ENCODE data around the gene ZP2.

- TF ChIP-seq EGR1 (IDR thresholded peaks at IDR 0.05): no peak
- no peak for TF ChIP-seq EP300 (IDR thresholded peaks at IDR 0.05; ENCODE audit: borderline replicate concordance)
- TF ChIP-seq TAF1 (IDR thresholded peaks at IDR 0.05; ENCODE audit: low read depth): no peak
- TF ChIP-seq MAX (IDR thresholded peaks at IDR 0.05): no peak
- TF ChIP-seq CEBPB (IDR thresholded peaks at IDR 0.05): no peak
- no peak for TF ChIP-seq NFIC (IDR thresholded peaks at IDR 0.05)
- no peak for TF ChIP-seq REST (IDR thresholded peaks at IDR 0.05; ENCODE audit: low read depth)
- no peak for TF ChIP-seq CREB1 (IDR thresholded peaks at IDR 0.05; ENCODE audit: low read depth)
Measured at GRCh38 chr16:21179983-21180365, 31.4 kb downstream of the ZP2 start.
